Measurements from ENCODE around the gene FAM81A.

DNA sequence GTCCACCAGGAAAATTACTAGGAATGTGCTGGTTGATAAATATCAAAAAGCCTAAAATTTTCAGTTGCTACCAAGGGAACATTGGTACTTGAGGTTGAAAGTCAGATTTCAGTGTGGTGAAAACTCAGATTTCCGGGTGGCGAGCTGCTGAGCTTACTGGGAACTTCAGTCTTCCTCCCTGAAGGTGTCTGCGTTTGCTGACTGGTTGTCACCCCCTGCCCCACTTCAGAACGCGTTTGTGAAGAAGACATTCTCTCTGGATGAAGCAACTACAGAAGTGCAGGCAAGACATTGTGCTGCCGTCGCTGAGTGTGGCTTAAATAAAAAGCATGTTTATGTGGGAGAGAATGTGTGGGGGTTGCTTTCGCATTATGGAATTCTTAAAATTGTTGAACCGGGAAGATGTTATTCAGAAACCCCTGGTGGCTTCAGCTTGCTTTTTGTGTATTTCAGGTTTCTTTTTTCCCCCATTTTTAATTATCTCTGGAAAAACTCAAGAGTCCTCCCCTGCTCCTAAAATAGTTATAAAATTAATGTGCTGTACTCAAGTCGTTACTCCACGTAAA is 7.1 kb downstream of the FAM81A start:
- TF ChIP-seq, protein P1, sequence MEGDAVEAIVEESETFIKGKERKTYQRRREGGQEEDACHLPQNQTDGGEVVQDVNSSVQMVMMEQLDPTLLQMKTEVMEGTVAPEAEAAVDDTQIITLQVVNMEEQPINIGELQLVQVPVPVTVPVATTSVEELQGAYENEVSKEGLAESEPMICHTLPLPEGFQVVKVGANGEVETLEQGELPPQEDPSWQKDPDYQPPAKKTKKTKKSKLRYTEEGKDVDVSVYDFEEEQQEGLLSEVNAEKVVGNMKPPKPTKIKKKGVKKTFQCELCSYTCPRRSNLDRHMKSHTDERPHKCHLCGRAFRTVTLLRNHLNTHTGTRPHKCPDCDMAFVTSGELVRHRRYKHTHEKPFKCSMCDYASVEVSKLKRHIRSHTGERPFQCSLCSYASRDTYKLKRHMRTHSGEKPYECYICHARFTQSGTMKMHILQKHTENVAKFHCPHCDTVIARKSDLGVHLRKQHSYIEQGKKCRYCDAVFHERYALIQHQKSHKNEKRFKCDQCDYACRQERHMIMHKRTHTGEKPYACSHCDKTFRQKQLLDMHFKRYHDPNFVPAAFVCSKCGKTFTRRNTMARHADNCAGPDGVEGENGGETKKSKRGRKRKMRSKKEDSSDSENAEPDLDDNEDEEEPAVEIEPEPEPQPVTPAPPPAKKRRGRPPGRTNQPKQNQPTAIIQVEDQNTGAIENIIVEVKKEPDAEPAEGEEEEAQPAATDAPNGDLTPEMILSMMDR (IDR thresholded peaks at IDR 0.05), result no peak
- no peak for TF ChIP-seq EP300 (IDR thresholded peaks at IDR 0.05; ENCODE audit: low read depth)

All from transverse colon (tissue), 3 donors.